ENCODE data around the gene WARS2. TPM values are rescaled to one million over a fixed set of nuclear protein-coding genes. Genes with fewer than 3 reads are reported as not detected.
"Not testable (repeated sequence)": the region's sequence is repeated elsewhere in the genome, so short reads cannot be mapped to it uniquely, and the experiment has no call there.

The WARS2 gene
- total RNA-seq (2012; rRNA removed), result 15.3 and 16.0 TPM in 2 replicates

DNA sequence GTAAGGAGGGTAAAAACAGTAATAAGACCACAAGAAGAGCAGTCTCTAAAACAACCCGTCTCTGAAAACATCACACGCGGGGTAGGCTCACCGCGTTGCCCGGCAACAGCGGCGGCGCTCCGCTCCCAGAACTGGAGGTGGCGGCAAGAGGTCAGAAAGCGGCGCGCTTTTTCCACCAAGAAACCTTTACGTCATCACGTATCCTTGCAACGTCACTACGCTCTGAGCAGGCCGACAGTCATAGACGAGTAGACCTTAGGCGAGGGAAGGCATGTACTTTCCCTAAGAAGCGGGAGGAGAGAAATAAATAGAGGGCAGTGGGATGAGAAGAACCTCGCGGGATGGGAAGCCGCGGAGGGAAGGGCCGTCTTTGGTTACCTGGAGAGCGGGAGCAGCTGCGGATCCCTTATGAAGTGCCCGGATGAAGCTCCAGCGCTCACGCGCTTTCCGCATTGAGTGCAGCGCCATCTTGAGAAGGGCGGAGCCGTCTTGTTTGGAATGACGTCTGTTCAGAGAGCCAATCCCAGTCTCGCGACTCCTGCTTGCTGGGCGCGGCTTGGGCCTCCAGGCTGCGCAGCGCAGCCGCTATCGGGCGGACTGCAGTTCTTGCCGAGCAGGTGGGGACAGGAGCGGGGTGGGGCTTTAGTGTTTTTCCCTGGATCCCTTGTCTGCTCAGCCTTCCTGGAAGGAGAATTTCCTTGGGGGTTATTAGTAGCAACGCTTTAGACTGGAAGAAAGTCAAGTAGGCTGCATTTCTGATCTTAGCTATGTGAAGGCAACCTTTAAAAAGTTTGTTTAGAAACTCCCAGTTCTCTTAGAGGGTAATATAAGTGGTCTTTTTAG is at the start of gene WARS2:
Gene WARS2 (minus strand): TSS at position 477 of the 843 bp plus-strand sequence. CDS start 9 bp downstream, at position 468.
- peaks cover 23% of the 10 kb centered on the region for H3K4me1 ChIP-seq (ENCODE audit: control insufficient read depth, insufficient read depth, low read length)
- no peaks in the 10 kb centered on the region for H3K9me3 ChIP-seq (replicated peaks; ENCODE audit: low read length)
- H3K27me3 ChIP-seq (ENCODE audit: control insufficient read depth, insufficient read depth, low read length), result no peaks in the 10 kb centered on the region
- H3K4me2 ChIP-seq (ENCODE audit: low read length), result peak within 1 kb of the TSS; percentile 87
- H3K4me3 ChIP-seq (ENCODE audit: low read length), result peak within 1 kb of the TSS; percentile 82
- no peaks in the 10 kb centered on the region for H3K36me3 ChIP-seq (ENCODE audit: insufficient read depth, low read length)
- H3K9ac ChIP-seq (ENCODE audit: low read depth, low read length), result peak within 1 kb of the TSS; percentile 93

DNA sequence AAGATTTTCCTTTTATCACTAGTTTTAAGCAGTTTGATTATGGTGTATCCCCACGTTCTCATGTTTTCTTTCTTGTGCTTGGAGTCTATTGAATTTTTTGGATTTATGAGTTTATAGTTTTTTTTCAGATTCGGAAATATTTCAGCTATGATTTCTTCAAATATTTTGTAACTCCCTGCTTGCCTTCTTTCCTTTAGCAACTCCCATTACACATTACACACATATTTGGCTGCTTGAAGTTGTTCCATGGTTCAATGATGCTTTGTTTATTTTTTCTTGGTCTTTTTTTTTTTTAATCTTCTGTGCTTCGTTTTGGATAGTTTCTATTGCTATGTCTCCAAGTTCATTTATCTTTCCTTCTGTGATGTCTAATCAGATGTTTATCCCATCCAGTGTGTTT is 48.5 kb upstream of the WARS2 start:
- no peaks in the 10 kb centered on the region for H3K27me3 ChIP-seq (ENCODE audit: control insufficient read depth, insufficient read depth, low read length)

DNA sequence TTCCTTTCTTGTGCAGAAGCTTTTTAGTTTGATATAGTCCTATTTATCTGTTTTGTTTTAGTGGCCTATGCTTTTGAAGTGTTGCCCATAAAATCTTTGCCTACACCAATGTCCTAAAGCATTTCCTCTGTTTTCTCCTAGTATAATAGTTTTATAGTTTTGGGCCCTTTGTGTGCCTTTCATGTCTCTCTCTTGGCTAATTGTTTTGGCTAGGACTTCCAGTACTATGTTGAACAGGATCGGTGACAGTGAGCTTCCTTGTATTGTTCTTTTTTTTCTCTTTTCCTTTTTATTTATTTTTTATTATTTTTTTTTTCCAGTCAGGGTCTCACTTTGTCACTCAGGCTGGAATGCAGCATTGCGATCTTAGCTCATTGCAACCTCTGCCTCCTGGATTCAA is 47.0 kb upstream of the WARS2 start:
- Histone ChIP-seq H3K9me3 (replicated peaks; ENCODE audit: low read length) (no peaks in the 10 kb centered on the region), H3K4me1 (ENCODE audit: control insufficient read depth, insufficient read depth, low read length) (no peaks in the 10 kb centered on the region), H3K9ac (ENCODE audit: low read depth, low read length) (no peak overlapping the region), H3K4me3 (ENCODE audit: low read length) (no peak overlapping the region), H3K27me3 (ENCODE audit: control insufficient read depth, insufficient read depth, low read length) (no peaks in the 10 kb centered on the region), H3K36me3 (ENCODE audit: insufficient read depth, low read length) (no peaks in the 10 kb centered on the region), H3K4me2 (ENCODE audit: low read length) (no peak overlapping the region)

More for the DNA sequence above, 48.5 kb upstream of the WARS2 start:
- no peaks in the 10 kb centered on the region for H3K4me1 ChIP-seq (ENCODE audit: control insufficient read depth, insufficient read depth, low read length)
- no peak overlapping the region for H3K9ac ChIP-seq (ENCODE audit: low read depth, low read length)
- peak overlapping the region; percentile 26 for H3K4me2 ChIP-seq (ENCODE audit: low read length)
- no peak overlapping the region for H3K4me3 ChIP-seq (ENCODE audit: low read length)
- H3K9me3 ChIP-seq (replicated peaks; ENCODE audit: low read length), result no peaks in the 10 kb centered on the region
- H3K36me3 ChIP-seq (ENCODE audit: insufficient read depth, low read length), result no peaks in the 10 kb centered on the region

DNA sequence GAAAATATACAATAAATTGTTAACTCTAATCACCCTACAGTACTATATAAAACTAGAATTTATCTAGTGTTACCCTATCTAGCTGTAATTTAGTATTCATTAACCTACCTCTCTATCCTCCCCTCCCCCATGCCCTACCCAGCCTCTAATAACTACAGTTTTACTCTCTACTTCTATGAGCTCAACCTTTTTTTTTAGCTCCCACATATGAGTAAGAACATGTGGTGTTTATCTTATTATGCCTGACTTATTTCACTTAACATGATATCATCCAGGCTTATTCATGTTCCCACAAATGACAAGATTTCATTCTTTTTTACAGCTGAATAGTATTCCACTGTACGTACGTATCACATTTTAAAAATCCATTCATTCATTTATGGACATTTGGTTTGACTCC is 46.0 kb upstream of the WARS2 start:
- Histone ChIP-seq H3K9me3 (replicated peaks; ENCODE audit: low read length) (no peaks in the 10 kb centered on the region), H3K36me3 (ENCODE audit: insufficient read depth, low read length) (no peaks in the 10 kb centered on the region), H3K4me1 (ENCODE audit: control insufficient read depth, insufficient read depth, low read length) (no peaks in the 10 kb centered on the region), H3K9ac (ENCODE audit: low read depth, low read length) (no peak overlapping the region), H3K4me3 (ENCODE audit: low read length) (no peak overlapping the region), H3K27me3 (ENCODE audit: control insufficient read depth, insufficient read depth, low read length) (no peaks in the 10 kb centered on the region), H3K4me2 (ENCODE audit: low read length) (no peak overlapping the region)

DNA sequence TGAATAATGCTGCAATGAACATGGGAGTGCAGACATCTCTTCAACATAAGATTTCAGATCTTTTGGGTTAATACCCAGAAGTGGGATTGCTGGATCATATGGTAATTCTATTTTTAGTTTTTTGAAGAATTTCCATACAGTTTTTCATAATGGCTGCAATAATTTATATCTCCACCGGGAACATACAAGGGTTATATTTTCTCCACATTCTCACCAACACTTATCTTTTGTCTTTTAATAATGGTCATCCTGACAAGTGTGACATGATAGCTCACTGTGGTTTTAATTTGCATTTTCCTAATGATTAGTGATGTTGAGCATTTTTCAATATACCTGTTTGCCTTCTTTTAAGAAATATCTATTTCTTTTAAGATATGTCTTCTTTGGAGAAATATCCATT is 44.5 kb upstream of the WARS2 start:
- H3K4me1 ChIP-seq (ENCODE audit: control insufficient read depth, insufficient read depth, low read length), result no peaks in the 10 kb centered on the region
- no peaks in the 10 kb centered on the region for H3K27me3 ChIP-seq (ENCODE audit: control insufficient read depth, insufficient read depth, low read length)
- H3K4me2 ChIP-seq (ENCODE audit: low read length), result no peak overlapping the region
- H3K36me3 ChIP-seq (ENCODE audit: insufficient read depth, low read length), result no peaks in the 10 kb centered on the region
- no peaks in the 10 kb centered on the region for H3K9me3 ChIP-seq (replicated peaks; ENCODE audit: low read length)
- no peak overlapping the region for H3K9ac ChIP-seq (ENCODE audit: low read depth, low read length)
- no peak overlapping the region for H3K4me3 ChIP-seq (ENCODE audit: low read length)

DNA sequence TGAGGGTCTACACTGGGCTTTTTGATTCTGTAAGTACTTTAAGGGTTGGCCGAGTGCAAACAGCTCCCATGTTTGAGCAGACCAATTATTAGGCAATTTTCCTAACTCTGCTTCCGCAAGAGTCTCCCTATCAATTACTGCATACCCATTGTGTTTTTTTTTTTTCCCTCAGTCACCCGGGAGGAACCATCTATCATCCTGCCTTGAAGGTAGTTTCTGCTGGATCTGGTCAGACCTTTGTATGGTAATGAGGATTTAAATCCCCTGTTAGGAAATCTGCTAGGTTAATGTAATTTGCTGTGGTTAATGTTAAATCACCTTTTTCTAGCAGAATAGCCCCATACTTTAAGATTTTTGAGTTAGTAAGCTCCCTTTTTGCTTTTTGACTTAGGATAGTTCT is 40.8 kb upstream of the WARS2 start:
- Histone ChIP-seq H3K4me1 (ENCODE audit: control insufficient read depth, insufficient read depth, low read length) (no peaks in the 10 kb centered on the region), H3K4me3 (ENCODE audit: low read length) (no peak overlapping the region), H3K9me3 (replicated peaks; ENCODE audit: low read length) (no peaks in the 10 kb centered on the region), H3K36me3 (ENCODE audit: insufficient read depth, low read length) (no peaks in the 10 kb centered on the region), H3K27me3 (ENCODE audit: control insufficient read depth, insufficient read depth, low read length) (no peaks in the 10 kb centered on the region), H3K9ac (ENCODE audit: low read depth, low read length) (no peak overlapping the region), H3K4me2 (ENCODE audit: low read length) (no peak overlapping the region)

DNA sequence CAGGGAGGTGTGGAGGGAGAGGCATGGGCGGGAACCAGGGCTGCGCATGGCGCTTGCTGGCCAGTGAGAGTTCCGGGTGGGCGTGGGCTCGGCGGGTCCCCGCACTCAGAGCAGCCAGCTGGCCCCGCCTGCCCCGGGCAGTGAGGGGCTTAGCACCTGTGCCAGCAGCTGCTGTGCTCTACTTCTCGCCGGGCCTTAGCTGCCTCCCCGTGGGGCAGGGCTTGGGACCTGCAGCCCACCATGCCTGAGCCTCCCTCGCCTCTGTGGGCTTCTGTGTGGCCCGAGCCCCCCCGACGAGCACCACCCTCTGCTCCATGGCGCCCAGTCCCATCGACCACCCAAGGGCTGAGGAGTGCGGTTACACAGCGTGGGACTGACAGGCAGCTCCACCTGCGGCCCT is 38.6 kb upstream of the WARS2 start:
- Histone ChIP-seq H3K4me3 (ENCODE audit: low read length) (no peak overlapping the region), H3K4me2 (ENCODE audit: low read length) (no peak overlapping the region), H3K9ac (ENCODE audit: low read depth, low read length) (no peak overlapping the region), H3K9me3 (replicated peaks; ENCODE audit: low read length) (no peaks in the 10 kb centered on the region), H3K27me3 (ENCODE audit: control insufficient read depth, insufficient read depth, low read length) (no peaks in the 10 kb centered on the region), H3K36me3 (ENCODE audit: insufficient read depth, low read length) (no peaks in the 10 kb centered on the region), H3K4me1 (ENCODE audit: control insufficient read depth, insufficient read depth, low read length) (no peaks in the 10 kb centered on the region)

DNA sequence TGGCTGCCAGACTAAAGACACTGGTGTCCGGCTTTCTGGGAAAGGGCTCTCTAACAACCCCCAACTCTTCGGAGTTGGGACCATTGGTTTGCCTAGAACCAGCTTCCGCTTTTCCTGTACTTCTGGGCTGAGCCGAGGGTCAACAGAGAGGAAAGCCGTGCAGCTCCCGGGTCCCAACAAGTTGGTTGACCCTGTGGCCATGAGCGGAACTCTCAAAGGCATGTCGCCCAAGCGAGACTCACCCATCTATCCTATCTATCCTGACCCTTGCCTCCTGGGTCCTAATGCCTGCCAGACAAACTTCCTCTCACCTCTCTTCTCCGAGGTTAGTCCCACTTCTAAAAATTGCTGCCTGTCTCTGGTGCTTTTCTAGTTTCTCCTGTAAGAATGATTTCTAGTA is 32.5 kb upstream of the WARS2 start:
- H3K4me3 ChIP-seq (ENCODE audit: low read length); H3K9me3 ChIP-seq (replicated peaks; ENCODE audit: low read length); H3K27me3 ChIP-seq (ENCODE audit: control insufficient read depth, insufficient read depth, low read length); H3K36me3 ChIP-seq (ENCODE audit: insufficient read depth, low read length); H3K9ac ChIP-seq (ENCODE audit: low read depth, low read length); H3K4me2 ChIP-seq (ENCODE audit: low read length); H3K4me1 ChIP-seq (ENCODE audit: control insufficient read depth, insufficient read depth, low read length): not testable (repeated sequence)

DNA sequence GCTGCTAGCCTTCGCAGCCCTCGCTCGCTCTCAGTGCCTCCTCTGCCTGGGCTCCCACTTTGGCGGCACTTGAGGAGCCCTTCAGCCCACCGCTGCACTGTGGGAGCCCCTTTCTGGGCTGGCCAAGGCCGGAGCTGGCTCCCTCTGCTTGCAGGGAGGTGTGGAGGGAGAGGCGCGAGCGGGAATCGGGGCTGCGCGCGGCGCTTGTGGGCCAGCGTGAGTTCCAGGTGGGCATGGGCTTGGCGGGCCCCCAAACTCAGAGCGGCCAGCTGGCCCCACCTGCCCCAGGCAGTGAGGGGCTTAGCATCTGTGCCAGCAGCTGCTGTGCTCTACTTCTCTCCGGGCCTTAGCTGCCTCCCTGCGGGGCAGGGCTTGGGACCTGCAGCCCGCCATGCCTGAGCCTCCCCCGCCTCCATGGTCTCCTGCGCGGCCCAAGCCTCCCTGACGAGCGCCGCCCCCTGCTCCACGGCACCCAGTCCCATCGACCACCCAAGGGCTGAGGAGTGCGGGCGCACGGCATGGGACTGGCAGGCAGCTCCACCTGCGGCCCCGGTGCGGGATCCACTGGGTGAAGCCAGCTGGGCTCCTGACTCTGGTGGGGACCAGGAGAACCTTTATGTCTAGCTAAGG is 31.0 kb upstream of the WARS2 start:
- H3K9ac ChIP-seq (ENCODE audit: low read depth, low read length); H3K9me3 ChIP-seq (replicated peaks; ENCODE audit: low read length); H3K36me3 ChIP-seq (ENCODE audit: insufficient read depth, low read length); H3K4me1 ChIP-seq (ENCODE audit: control insufficient read depth, insufficient read depth, low read length); H3K27me3 ChIP-seq (ENCODE audit: control insufficient read depth, insufficient read depth, low read length); H3K4me2 ChIP-seq (ENCODE audit: low read length); H3K4me3 ChIP-seq (ENCODE audit: low read length): not testable (repeated sequence)

DNA sequence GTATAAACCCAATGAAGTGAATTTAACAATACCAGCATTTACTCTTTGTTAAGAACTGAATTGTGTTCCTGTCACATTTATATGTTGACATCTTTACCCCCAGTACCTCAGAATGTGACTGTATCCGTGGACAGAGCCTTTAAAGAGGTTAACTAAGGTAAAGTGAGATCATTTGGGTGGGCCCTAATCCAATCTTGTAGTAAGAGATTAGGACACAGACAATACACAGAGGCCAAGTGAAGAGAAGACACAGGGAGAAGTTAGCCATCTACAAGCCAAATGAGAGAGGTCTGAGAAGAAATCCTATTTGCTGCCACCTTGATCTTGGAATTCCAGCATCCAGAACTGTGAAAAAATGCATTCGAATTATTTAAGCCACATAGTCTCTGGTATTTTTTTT is 22.9 kb upstream of the WARS2 start:
- H3K4me2 ChIP-seq (ENCODE audit: low read length), result no peak overlapping the region
- peaks cover 26% of the 10 kb centered on the region for H3K4me1 ChIP-seq (ENCODE audit: control insufficient read depth, insufficient read depth, low read length)
- no peaks in the 10 kb centered on the region for H3K9me3 ChIP-seq (replicated peaks; ENCODE audit: low read length)
- no peak overlapping the region for H3K9ac ChIP-seq (ENCODE audit: low read depth, low read length)
- H3K27me3 ChIP-seq (ENCODE audit: control insufficient read depth, insufficient read depth, low read length), result no peaks in the 10 kb centered on the region
- no peaks in the 10 kb centered on the region for H3K36me3 ChIP-seq (ENCODE audit: insufficient read depth, low read length)
- no peak overlapping the region for H3K4me3 ChIP-seq (ENCODE audit: low read length)

DNA sequence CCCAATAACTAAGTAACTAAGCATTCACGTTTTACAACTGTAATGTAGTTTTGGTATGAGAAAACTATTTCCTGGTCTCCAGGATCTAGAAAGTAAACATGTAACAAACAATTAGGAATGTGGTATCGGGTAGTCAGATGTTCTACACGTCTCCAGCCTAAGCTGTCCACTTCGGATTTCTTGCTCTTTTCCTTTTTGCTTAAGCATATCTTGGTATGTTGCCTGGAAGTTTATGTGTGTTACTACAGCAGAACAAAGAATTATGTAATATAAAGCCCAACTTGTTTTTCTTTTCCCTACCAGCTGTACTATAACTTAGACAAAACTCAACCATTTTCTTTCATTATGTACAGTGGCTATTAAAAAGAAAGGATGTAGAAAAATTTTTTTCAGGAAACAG is 20.4 kb upstream of the WARS2 start:
- no peaks in the 10 kb centered on the region for H3K9me3 ChIP-seq (replicated peaks; ENCODE audit: low read length)

DNA sequence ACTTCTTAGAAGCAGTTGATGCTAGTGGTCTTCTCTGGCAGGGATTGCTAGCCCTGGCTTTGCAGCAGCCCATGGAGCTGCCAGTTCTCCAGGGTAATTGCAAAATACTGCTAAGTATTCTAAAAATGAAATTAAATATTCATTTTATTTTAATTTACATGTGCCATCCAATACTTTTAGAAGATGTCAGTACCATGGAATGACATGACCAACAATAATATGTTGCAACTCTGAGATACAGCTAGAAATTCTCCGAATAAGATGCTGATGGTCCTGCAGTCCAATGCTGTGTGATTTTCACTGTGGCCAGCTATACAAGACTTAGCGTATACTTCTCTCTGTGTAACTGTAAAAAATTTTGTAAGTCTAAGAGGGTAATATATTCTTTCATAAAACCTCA is 20.0 kb upstream of the WARS2 start:
- Histone ChIP-seq H3K9ac (ENCODE audit: low read depth, low read length) (peak overlapping the region; percentile 17), H3K4me2 (ENCODE audit: low read length) (peak overlapping the region; percentile 15), H3K4me3 (ENCODE audit: low read length) (no peak overlapping the region), H3K9me3 (replicated peaks; ENCODE audit: low read length) (no peaks in the 10 kb centered on the region), H3K27me3 (ENCODE audit: control insufficient read depth, insufficient read depth, low read length) (no peaks in the 10 kb centered on the region), H3K4me1 (ENCODE audit: control insufficient read depth, insufficient read depth, low read length) (peaks cover 26% of the 10 kb centered on the region), H3K36me3 (ENCODE audit: insufficient read depth, low read length) (no peaks in the 10 kb centered on the region)

More for the DNA sequence above, 20.4 kb upstream of the WARS2 start:
- Histone ChIP-seq H3K27me3 (ENCODE audit: control insufficient read depth, insufficient read depth, low read length) (no peaks in the 10 kb centered on the region), H3K4me1 (ENCODE audit: control insufficient read depth, insufficient read depth, low read length) (peaks cover 26% of the 10 kb centered on the region), H3K4me2 (ENCODE audit: low read length) (peak overlapping the region; percentile 15), H3K4me3 (ENCODE audit: low read length) (no peak overlapping the region), H3K9ac (ENCODE audit: low read depth, low read length) (peak overlapping the region; percentile 17), H3K36me3 (ENCODE audit: insufficient read depth, low read length) (no peaks in the 10 kb centered on the region)

Data from skeletal muscle satellite cell (primary cell).